Psoas muscle (tissue), 8 donors: ENCODE measurements around the gene IAH1. TPM values are rescaled to one million over a fixed set of nuclear protein-coding genes. Genes with fewer than 3 reads are reported as not detected.

ENCODE experiments used
- ATAC-seq, 4 donors: fragments of 200-7000 bp; cut with Tn5 transposase; one replicate each; pipeline ENCODE4 v1.9.1; 2020; ENCODE audit warnings: moderate library complexity in 3 of 4, mild to moderate bottlenecking in 2 of 4
- DNase-seq, 2 donors: peaks; one replicate each; pipeline ENCODE4 v3.0.0-alpha.2; 2020
- H3K27ac ChIP-seq: fragments of 200-600 bp; one replicate; pipeline ENCODE4 v1.8.0; 2022
- H3K27me3 ChIP-seq, 3 donors: fragments of 200-600 bp in 1 of 3; one replicate each; pipeline versions ENCODE4 v1.6.1 to v1.8.0; 2013 to 2022; ENCODE audit warnings: low read length in 2 of 3, mild to moderate bottlenecking in 2 of 3, moderate library complexity in 1 of 3; ENCODE audit not compliant: insufficient read depth in 3 of 3
- H3K36me3 ChIP-seq, 2 donors: fragments of 200-600 bp in 1 of 2; one replicate each; pipeline versions ENCODE4 v1.6.1 to v1.8.0; 2013 to 2022; ENCODE audit warnings: low read depth in 1 of 2, mild to moderate bottlenecking in 1 of 2, moderate library complexity in 1 of 2; ENCODE audit not compliant: insufficient read depth in 1 of 2
- H3K4me1 ChIP-seq: fragments of 200-600 bp; one replicate; pipeline ENCODE4 v1.8.0; 2022
- H3K4me3 ChIP-seq: fragments of 200-600 bp; one replicate; pipeline ENCODE4 v1.8.0; 2022; ENCODE audit warnings: mild to moderate bottlenecking
- H3K9me3 ChIP-seq: fragments of 200-600 bp; one replicate; pipeline ENCODE4 v1.8.0; 2022
- WGBS, 3 donors: extraction: QIAGEN DNeasy Blood & Tissue Kit; methylation state at CpG; one replicate each; pipeline versions ENCODE4 v1.1.6 to v1.1.7; 2013; 5-methylcytosine and 5-hydroxymethylcytosine counted together
- intact Hi-C, 2 donors: fragments of 100-400 bp; cut with DNase I; formaldehyde crosslinking; loops; one replicate each; pipeline versions ENCODE4 v1.11.0 to v1.14.2; 2022
- polyA plus RNA-seq, 3 donors: library from polyadenylated mRNA; stranded (reverse); fragments of 200-250 nt; gene quantifications; one replicate each; pipeline ENCODE4 v1.2.3, GENCODE V29; 2013
- total RNA-seq, 4 donors: library from RNA; stranded (reverse); fragmentation: NEBNext Ultra II Directional in 2 of 4; extraction: Animal tissue kit (Norgen Biotek cat#: 25700) in 2 of 4; gene quantifications; one replicate each; pipeline versions ENCODE4 v1.2.1 to v1.2.4, GENCODE V29; 2021 to 2023
- TF ChIP-seq, protein P1 (sequence below): fragments of 200-600 bp; IDR thresholded peaks from one replicate; pipeline ENCODE4 v1.8.0; 2022; ENCODE audit warnings: antibody characterized with exemption
- donor health status: healthy with polysubstance abuse.
- donor health status: DM: no; HTN: no; CAD: no; lungs with moderate emphysema.
- donor health status: Bipolar disorder and iron deficiency.
- donor health status: healthy.
- donor health status: DM: yes; HTN: yes; CAD: no.
- donor health status: DM: no; HTN: no; CAD: no.
- donor health status: DM: no; HTN: no; CAD: no.
- donor health status: DM: yes; HTN: yes; CAD: no.

Gene IAH1
- total and polyA plus RNA-seq, 7 donors = 30.1 to 63.0 (median 49.9) TPM

DNA sequence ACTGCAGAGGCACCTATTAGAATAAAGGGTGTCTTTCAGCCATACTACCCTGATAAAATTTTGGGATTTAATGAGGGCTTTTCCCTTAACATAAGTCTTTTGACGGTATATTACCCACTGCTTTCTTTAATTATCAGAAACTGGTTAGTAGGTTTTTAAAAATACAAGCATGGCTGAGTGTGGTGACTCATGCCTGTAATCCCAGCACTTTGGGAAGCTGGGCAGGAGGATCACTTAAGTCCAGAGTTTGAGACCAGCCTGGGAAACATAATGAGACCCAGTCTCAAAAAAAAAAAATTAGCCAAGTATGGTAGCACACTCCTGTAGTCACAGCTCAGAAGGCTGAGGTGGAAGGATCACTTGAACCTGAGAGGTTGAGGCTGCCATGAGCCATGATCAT lies 34.8 kb upstream of the IAH1 start:
- intact Hi-C loops = no loop called here
- WGBS, 3 donors = 86 to 100% (median 95%) methylated on average over 1 of the region's 1 CpG
- no peak overlapping the region for H3K27ac ChIP-seq
- ATAC-seq (no peak), DNase-seq (no peak)
- H3K36me3 ChIP-seq = peaks cover 10 to 100% of the 10 kb centered on the region in 2 donors
- TF ChIP-seq, protein P1, sequence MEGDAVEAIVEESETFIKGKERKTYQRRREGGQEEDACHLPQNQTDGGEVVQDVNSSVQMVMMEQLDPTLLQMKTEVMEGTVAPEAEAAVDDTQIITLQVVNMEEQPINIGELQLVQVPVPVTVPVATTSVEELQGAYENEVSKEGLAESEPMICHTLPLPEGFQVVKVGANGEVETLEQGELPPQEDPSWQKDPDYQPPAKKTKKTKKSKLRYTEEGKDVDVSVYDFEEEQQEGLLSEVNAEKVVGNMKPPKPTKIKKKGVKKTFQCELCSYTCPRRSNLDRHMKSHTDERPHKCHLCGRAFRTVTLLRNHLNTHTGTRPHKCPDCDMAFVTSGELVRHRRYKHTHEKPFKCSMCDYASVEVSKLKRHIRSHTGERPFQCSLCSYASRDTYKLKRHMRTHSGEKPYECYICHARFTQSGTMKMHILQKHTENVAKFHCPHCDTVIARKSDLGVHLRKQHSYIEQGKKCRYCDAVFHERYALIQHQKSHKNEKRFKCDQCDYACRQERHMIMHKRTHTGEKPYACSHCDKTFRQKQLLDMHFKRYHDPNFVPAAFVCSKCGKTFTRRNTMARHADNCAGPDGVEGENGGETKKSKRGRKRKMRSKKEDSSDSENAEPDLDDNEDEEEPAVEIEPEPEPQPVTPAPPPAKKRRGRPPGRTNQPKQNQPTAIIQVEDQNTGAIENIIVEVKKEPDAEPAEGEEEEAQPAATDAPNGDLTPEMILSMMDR = no peak
- H3K4me1 ChIP-seq = no peaks in the 10 kb centered on the region
- H3K27me3 ChIP-seq = no peaks in the 10 kb centered on the region
- H3K4me3 ChIP-seq = no peak overlapping the region
- no peaks in the 10 kb centered on the region for H3K9me3 ChIP-seq

DNA sequence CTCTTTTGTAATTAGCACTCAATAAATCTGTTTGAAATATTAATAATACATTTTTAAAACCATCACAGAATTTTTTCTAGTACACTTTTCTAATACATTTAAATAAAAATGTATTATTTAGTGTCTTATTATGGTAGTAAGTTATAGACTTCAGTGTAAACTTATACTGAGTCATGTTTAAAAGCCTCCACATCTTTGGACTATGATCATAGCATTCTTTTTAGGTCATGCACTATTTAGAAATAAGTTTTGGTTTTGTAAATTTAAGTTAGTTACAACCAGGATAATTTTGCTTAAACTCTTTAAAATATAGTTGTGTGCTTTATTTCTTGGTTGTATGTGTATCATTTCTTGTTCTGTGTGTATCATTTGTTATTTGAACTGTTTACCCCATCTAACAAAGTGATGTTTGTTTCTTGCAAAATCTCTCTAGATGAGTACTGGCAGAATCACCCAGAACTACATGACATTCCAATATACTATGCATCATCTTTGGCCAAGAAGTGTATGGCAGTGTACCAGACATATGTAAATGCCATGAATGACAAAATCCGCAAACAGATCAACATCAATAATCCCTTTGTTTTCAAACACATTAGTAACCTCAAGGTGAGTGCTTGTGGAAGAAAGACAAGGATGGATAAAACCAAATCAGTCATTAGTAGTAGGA lies 34.2 kb upstream of the IAH1 start:
- TF ChIP-seq, protein P1 = no peak
- no peak overlapping the region for H3K4me3 ChIP-seq
- WGBS, 3 donors = 80 to 85% (median 83%) methylated on average over 1 of the region's 1 CpG
- peaks cover 10 to 100% of the 10 kb centered on the region in 2 donors for H3K36me3 ChIP-seq
- ATAC-seq (no peak), DNase-seq (no peak)
- H3K27me3 ChIP-seq = no peaks in the 10 kb centered on the region
- intact Hi-C loops = no loop called here
- no peaks in the 10 kb centered on the region for H3K4me1 ChIP-seq
- no peak overlapping the region for H3K27ac ChIP-seq
- no peaks in the 10 kb centered on the region for H3K9me3 ChIP-seq

DNA sequence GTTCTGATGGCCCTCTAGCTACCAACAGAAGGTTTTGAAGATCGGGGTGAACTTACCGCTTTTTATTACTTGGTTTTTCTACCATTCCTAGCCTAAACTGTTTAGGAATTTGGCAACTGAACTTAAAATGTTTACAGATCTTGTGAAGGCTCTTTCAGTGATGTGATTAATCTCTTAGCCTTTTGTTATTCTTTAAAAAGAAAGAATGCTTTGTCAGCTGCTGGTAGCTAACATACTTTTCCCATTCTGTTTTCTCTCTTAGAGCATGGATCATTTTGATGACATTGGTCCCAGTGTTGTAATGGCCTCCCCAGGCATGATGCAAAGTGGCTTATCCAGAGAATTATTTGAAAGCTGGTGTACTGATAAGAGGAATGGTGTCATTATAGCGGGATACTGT lies 32.8 kb upstream of the IAH1 start:
- ATAC-seq (no peak), DNase-seq (no peak)
- Histone ChIP-seq H3K4me3 (no peak overlapping the region), H3K27me3 (no peaks in the 10 kb centered on the region), H3K9me3 (no peaks in the 10 kb centered on the region), H3K27ac (no peak overlapping the region), H3K36me3 (peaks cover 7 to 97% of the 10 kb centered on the region in 2 donors), H3K4me1 (no peaks in the 10 kb centered on the region)
- 48 to 72% (median 65%) methylated on average over 3 of the region's 3 CpGs for WGBS, 3 donors
- TF ChIP-seq, protein P1 = no peak
- intact Hi-C loops = no loop called here

DNA sequence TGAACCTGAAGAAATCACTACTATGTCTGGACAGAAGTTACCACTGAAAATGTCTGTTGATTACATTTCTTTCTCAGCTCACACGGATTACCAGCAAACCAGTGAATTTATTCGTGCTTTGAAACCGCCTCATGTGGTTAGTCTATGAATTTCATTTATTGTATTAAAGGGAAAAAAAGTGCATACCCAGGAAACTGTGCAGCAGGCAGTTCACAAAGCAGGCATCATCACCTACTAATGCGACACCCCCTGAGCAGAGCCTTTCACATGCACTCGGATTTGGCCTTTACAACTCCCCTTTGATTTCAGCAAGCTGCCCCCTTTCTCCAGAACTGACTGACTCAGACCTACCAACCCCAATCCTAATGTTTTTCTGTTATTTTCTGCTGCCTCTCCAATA lies 30.8 kb upstream of the IAH1 start:
- TF ChIP-seq, protein P1 = no peak
- 88 to 91% (median 88%) methylated on average over 5 of the region's 5 CpGs for WGBS, 3 donors
- ATAC-seq = no peak
- no peaks in the 10 kb centered on the region for H3K9me3 ChIP-seq
- intact Hi-C loops = no loop called here
- no peaks in the 10 kb centered on the region for H3K4me1 ChIP-seq
- peaks cover 7 to 95% of the 10 kb centered on the region in 2 donors for H3K36me3 ChIP-seq
- H3K27me3 ChIP-seq = no peaks in the 10 kb centered on the region
- H3K4me3 ChIP-seq = no peak overlapping the region
- H3K27ac ChIP-seq = no peak overlapping the region
- no peak for DNase-seq

DNA sequence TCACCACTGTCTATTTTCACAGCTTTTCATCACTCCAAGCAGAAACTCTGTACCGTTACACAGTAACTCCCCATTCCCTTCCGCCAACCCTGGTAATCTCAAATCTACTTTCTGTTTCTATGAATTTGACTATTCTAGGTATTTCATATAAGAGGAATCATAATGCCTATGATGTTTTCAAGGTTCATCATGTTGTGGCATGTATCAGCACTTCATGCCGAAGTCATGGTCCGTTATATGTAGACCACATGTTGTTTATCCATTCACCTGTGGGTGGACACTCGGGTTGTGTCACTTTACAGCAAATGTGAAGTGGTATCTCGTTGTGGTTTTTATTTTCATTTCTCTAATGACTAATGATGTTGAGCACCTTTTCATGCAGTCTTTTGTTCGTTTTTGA lies 29.3 kb upstream of the IAH1 start:
- peaks cover 7 to 95% of the 10 kb centered on the region in 2 donors for H3K36me3 ChIP-seq
- H3K27ac ChIP-seq = no peak overlapping the region
- no peak for DNase-seq
- no peak overlapping the region for H3K4me3 ChIP-seq
- no peaks in the 10 kb centered on the region for H3K4me1 ChIP-seq
- ATAC-seq = no peak
- H3K27me3 ChIP-seq = no peaks in the 10 kb centered on the region
- TF ChIP-seq, protein P1 = no peak
- H3K9me3 ChIP-seq = no peaks in the 10 kb centered on the region
- 89 to 92% (median 89%) methylated on average over 7 of the region's 7 CpGs for WGBS, 3 donors
- intact Hi-C loops = no loop called here
